Activated naive CD4-positive, alpha-beta T cell treated with anti-CD3 and anti-CD28 coated beads, Interleukin-2, amount 50 U/mL, for 24 hours (primary cell): ENCODE measurements around the gene PCDH9.

ENCODE experiments used
- H3K27ac Mint-ChIP-seq: one replicate; pipeline ENCODE4 v1.8.0; 2021; ENCODE audit warnings: mild to moderate bottlenecking, mixed read lengths
- H3K27me3 Mint-ChIP-seq: one replicate; pipeline ENCODE4 v1.8.0; 2021; ENCODE audit warnings: mixed read lengths
- H3K36me3 Mint-ChIP-seq: one replicate; pipeline ENCODE4 v1.8.0; 2021; ENCODE audit warnings: mixed read lengths
- H3K4me1 Mint-ChIP-seq: one replicate; pipeline ENCODE4 v1.8.0; 2021; ENCODE audit warnings: mixed read lengths
- H3K4me3 Mint-ChIP-seq: one replicate; pipeline ENCODE4 v1.8.0; 2021; ENCODE audit warnings: mild to moderate bottlenecking, mixed read lengths
- H3K9me3 Mint-ChIP-seq: one replicate; pipeline ENCODE4 v1.8.0; 2021; ENCODE audit warnings: mixed read lengths

The PCDH9 gene

GRCh38 chr13:66981912-66982311 is 248.2 kb downstream of the PCDH9 start:
- Mint-ChIP-seq H3K36me3 (no peaks in the 10 kb centered on the region), H3K9me3 (peaks cover 5% of the 10 kb centered on the region), H3K27me3 (no peaks in the 10 kb centered on the region), H3K4me3 (no peak overlapping the region), H3K27ac (no peak overlapping the region), H3K4me1 (no peaks in the 10 kb centered on the region)

GRCh38 chr13:66977161-66977560 is 253.0 kb downstream of the PCDH9 start:
- Mint-ChIP-seq H3K27ac (no peak overlapping the region), H3K9me3 (no peaks in the 10 kb centered on the region), H3K4me1 (no peaks in the 10 kb centered on the region), H3K27me3 (no peaks in the 10 kb centered on the region), H3K4me3 (no peak overlapping the region), H3K36me3 (no peaks in the 10 kb centered on the region)

- Mint-ChIP-seq H3K4me3 (no peak overlapping the region), H3K27me3 (no peaks in the 10 kb centered on the region), H3K27ac (no peak overlapping the region), H3K36me3 (no peaks in the 10 kb centered on the region), H3K9me3 (no peaks in the 10 kb centered on the region), H3K4me1 (no peaks in the 10 kb centered on the region)
Observed at GRCh38 chr13:66974889-66975288, 255.2 kb downstream of the PCDH9 start.

- Mint-ChIP-seq H3K36me3 (no peaks in the 10 kb centered on the region), H3K9me3 (no peaks in the 10 kb centered on the region), H3K27ac (no peak overlapping the region), H3K4me3 (no peak overlapping the region), H3K27me3 (no peaks in the 10 kb centered on the region), H3K4me1 (no peaks in the 10 kb centered on the region)
Observed at GRCh38 chr13:66974174-66974573, 256.0 kb downstream of the PCDH9 start.

- Mint-ChIP-seq H3K36me3 (no peaks in the 10 kb centered on the region), H3K27me3 (no peaks in the 10 kb centered on the region), H3K27ac (no peak overlapping the region), H3K4me3 (no peak overlapping the region), H3K9me3 (no peaks in the 10 kb centered on the region), H3K4me1 (no peaks in the 10 kb centered on the region)
Observed at GRCh38 chr13:66972659-66973058, 257.5 kb downstream of the PCDH9 start.

GRCh38 chr13:66971004-66971403 is 259.1 kb downstream of the PCDH9 start:
- H3K36me3 Mint-ChIP-seq, result no peaks in the 10 kb centered on the region
- H3K4me1 Mint-ChIP-seq, result no peaks in the 10 kb centered on the region
- no peak overlapping the region for H3K27ac Mint-ChIP-seq
- H3K4me3 Mint-ChIP-seq, result no peak overlapping the region
- no peaks in the 10 kb centered on the region for H3K27me3 Mint-ChIP-seq
- H3K9me3 Mint-ChIP-seq, result no peaks in the 10 kb centered on the region

GRCh38 chr13:66969291-66969690 is 260.8 kb downstream of the PCDH9 start:
- no peaks in the 10 kb centered on the region for H3K4me1 Mint-ChIP-seq
- no peak overlapping the region for H3K27ac Mint-ChIP-seq
- H3K4me3 Mint-ChIP-seq, result no peak overlapping the region
- H3K27me3 Mint-ChIP-seq, result no peaks in the 10 kb centered on the region
- no peaks in the 10 kb centered on the region for H3K9me3 Mint-ChIP-seq
- no peaks in the 10 kb centered on the region for H3K36me3 Mint-ChIP-seq

GRCh38 chr13:66967811-66968597 is 262.1 kb downstream of the PCDH9 start:
- H3K4me1 Mint-ChIP-seq, result no peaks in the 10 kb centered on the region
- no peaks in the 10 kb centered on the region for H3K27me3 Mint-ChIP-seq
- no peaks in the 10 kb centered on the region for H3K9me3 Mint-ChIP-seq
- no peak overlapping the region for H3K4me3 Mint-ChIP-seq
- no peaks in the 10 kb centered on the region for H3K36me3 Mint-ChIP-seq
- H3K27ac Mint-ChIP-seq, result no peak overlapping the region

GRCh38 chr13:66965181-66965580 is 265.0 kb downstream of the PCDH9 start:
- H3K27ac Mint-ChIP-seq, result no peak overlapping the region
- no peaks in the 10 kb centered on the region for H3K27me3 Mint-ChIP-seq
- H3K4me3 Mint-ChIP-seq, result no peak overlapping the region
- no peaks in the 10 kb centered on the region for H3K36me3 Mint-ChIP-seq
- H3K4me1 Mint-ChIP-seq, result no peaks in the 10 kb centered on the region
- H3K9me3 Mint-ChIP-seq, result peaks cover 3% of the 10 kb centered on the region

GRCh38 chr13:66962953-66963352 is 267.2 kb downstream of the PCDH9 start:
- Mint-ChIP-seq H3K4me1 (no peaks in the 10 kb centered on the region), H3K9me3 (peaks cover 3% of the 10 kb centered on the region), H3K27ac (no peak overlapping the region), H3K27me3 (no peaks in the 10 kb centered on the region), H3K4me3 (no peak overlapping the region), H3K36me3 (no peaks in the 10 kb centered on the region)

GRCh38 chr13:66958611-66959010 is 271.5 kb downstream of the PCDH9 start:
- H3K36me3 Mint-ChIP-seq, result no peaks in the 10 kb centered on the region
- no peak overlapping the region for H3K27ac Mint-ChIP-seq
- H3K4me3 Mint-ChIP-seq, result no peak overlapping the region
- no peaks in the 10 kb centered on the region for H3K4me1 Mint-ChIP-seq
- H3K9me3 Mint-ChIP-seq, result peaks cover 3% of the 10 kb centered on the region
- no peaks in the 10 kb centered on the region for H3K27me3 Mint-ChIP-seq

GRCh38 chr13:66952507-66952906 is 277.6 kb downstream of the PCDH9 start:
- H3K27me3 Mint-ChIP-seq, result no peaks in the 10 kb centered on the region
- no peaks in the 10 kb centered on the region for H3K36me3 Mint-ChIP-seq
- H3K4me1 Mint-ChIP-seq, result no peaks in the 10 kb centered on the region
- H3K9me3 Mint-ChIP-seq, result no peaks in the 10 kb centered on the region
- no peak overlapping the region for H3K4me3 Mint-ChIP-seq
- no peak overlapping the region for H3K27ac Mint-ChIP-seq

GRCh38 chr13:66951426-66951825 is 278.7 kb downstream of the PCDH9 start:
- no peaks in the 10 kb centered on the region for H3K27me3 Mint-ChIP-seq
- no peaks in the 10 kb centered on the region for H3K36me3 Mint-ChIP-seq
- H3K4me1 Mint-ChIP-seq, result no peaks in the 10 kb centered on the region
- no peak overlapping the region for H3K4me3 Mint-ChIP-seq
- H3K27ac Mint-ChIP-seq, result no peak overlapping the region
- no peaks in the 10 kb centered on the region for H3K9me3 Mint-ChIP-seq

- H3K27ac Mint-ChIP-seq, result no peak overlapping the region
- H3K27me3 Mint-ChIP-seq, result no peaks in the 10 kb centered on the region
- H3K36me3 Mint-ChIP-seq, result no peaks in the 10 kb centered on the region
- no peak overlapping the region for H3K4me3 Mint-ChIP-seq
- H3K9me3 Mint-ChIP-seq, result no peaks in the 10 kb centered on the region
- no peaks in the 10 kb centered on the region for H3K4me1 Mint-ChIP-seq
Observed at GRCh38 chr13:66950666-66951065, 279.5 kb downstream of the PCDH9 start.

- H3K27ac Mint-ChIP-seq, result no peak overlapping the region
- no peaks in the 10 kb centered on the region for H3K27me3 Mint-ChIP-seq
- no peak overlapping the region for H3K4me3 Mint-ChIP-seq
Observed at GRCh38 chr13:66948910-66949309, 281.2 kb downstream of the PCDH9 start.

GRCh38 chr13:66943530-66943929 is 286.6 kb downstream of the PCDH9 start:
- Mint-ChIP-seq H3K4me3 (no peak overlapping the region), H3K9me3 (no peaks in the 10 kb centered on the region), H3K27me3 (no peaks in the 10 kb centered on the region), H3K36me3 (no peaks in the 10 kb centered on the region), H3K4me1 (no peaks in the 10 kb centered on the region), H3K27ac (no peak overlapping the region)

More at GRCh38 chr13:66948910-66949309, 281.2 kb downstream of the PCDH9 start:
- Mint-ChIP-seq H3K36me3 (no peaks in the 10 kb centered on the region), H3K4me1 (no peaks in the 10 kb centered on the region), H3K9me3 (no peaks in the 10 kb centered on the region)

GRCh38 chr13:66940113-66940512 is 290.0 kb downstream of the PCDH9 start:
- Mint-ChIP-seq H3K4me3 (no peak overlapping the region), H3K36me3 (no peaks in the 10 kb centered on the region), H3K27me3 (no peaks in the 10 kb centered on the region), H3K9me3 (no peaks in the 10 kb centered on the region), H3K4me1 (no peaks in the 10 kb centered on the region), H3K27ac (no peak overlapping the region)
